Ovary (tissue), 9 donors: ENCODE results near the gene CTNND2. TPM values are rescaled to one million over a fixed set of nuclear protein-coding genes. Genes with fewer than 3 reads are reported as not detected.

Experiments
- DNase-seq, 5 donors: peaks; one replicate each; pipeline ENCODE4 v3.0.0-alpha.2; 2019 to 2020
- H3K27ac ChIP-seq, 2 donors: fragments of 200-600 bp; one replicate each; pipeline versions ENCODE4 v1.5.1 to v1.8.0; 2019 to 2022
- H3K27me3 ChIP-seq: fragments of 200-600 bp; one replicate; pipeline ENCODE4 v1.8.0; 2022
- H3K36me3 ChIP-seq: fragments of 200-600 bp; sonication (generic); one replicate; pipeline ENCODE4 v1.5.1; 2019
- H3K4me1 ChIP-seq: one replicate; pipeline ENCODE4 v1.8.1; 2013; ENCODE audit warnings: mild to moderate bottlenecking, moderate library complexity; ENCODE audit not compliant: insufficient read depth
- H3K4me3 ChIP-seq: fragments of 200-600 bp; sonication (generic); one replicate; pipeline ENCODE4 v1.5.1; 2017
- H3K9me3 ChIP-seq, 2 donors: fragments of 200-600 bp in 1 of 2; sonication (generic) in 1 of 2; one replicate each; pipeline versions ENCODE4 v1.5.1 to v1.8.1; 2013 to 2019; ENCODE audit warnings: mild to moderate bottlenecking in 1 of 2, moderate library complexity in 1 of 2
- CTCF ChIP-seq, 3 donors: fragments of 450-650 bp in 2 of 3; fragments of 200-600 bp in 1 of 3; IDR thresholded peaks; one replicate each; pipeline versions ENCODE4 v1.5.1 to v1.8.0; 2016 to 2022; ENCODE audit warnings: antibody characterized with exemption in 3 of 3, mild to moderate bottlenecking in 1 of 3
- EP300 ChIP-seq: sonication (generic); formaldehyde crosslinking; IDR thresholded peaks from one replicate; pipeline ENCODE4 v1.6.1; 2017; ENCODE audit warnings: antibody characterized with exemption
- POLR2A ChIP-seq: fragments of 450-650 bp; IDR thresholded peaks from one replicate; pipeline ENCODE4 v1.6.1; 2017; ENCODE audit warnings: antibody characterized with exemption, mild to moderate bottlenecking, moderate library complexity
- WGBS, 3 donors: extraction: QIAGEN DNeasy Blood & Tissue Kit in 1 of 3; methylation state at CpG; one replicate each; pipeline versions ENCODE4 v1.1.5 to v1.1.7; 2013 to 2017; 5-methylcytosine and 5-hydroxymethylcytosine counted together
- intact Hi-C, 4 donors: fragments of 100-400 bp; cut with DNase I; formaldehyde crosslinking; loops; one replicate each; pipeline versions ENCODE4 v1.11.0 to v1.15.1; 2022 to 2023
- polyA plus RNA-seq, 2 donors: library from polyadenylated mRNA; stranded (reverse); fragments of 200-250 nt in 1 of 2; fragments of 350-450 nt in 1 of 2; fragmentation: Illumina TruSeq in 1 of 2; extraction: RNeasy Lipid Tissue Mini Kit (QIAGEN cat#74804) in 1 of 2; gene quantifications; one replicate each; pipeline ENCODE4 v1.2.3, GENCODE V29; 2013 to 2014
- total RNA-seq, 7 donors: library from RNA; depleted of rRNA in 2 of 7; stranded (reverse); fragments of >200 nt in 2 of 7; fragmentation: NEBNext Ultra II Directional in 3 of 7; extraction: Animal tissue kit (Norgen Biotek cat#: 25700) in 3 of 7; gene quantifications; one replicate each; pipeline versions ENCODE4 v1.1.0 to v1.2.4, GENCODE V29; 2016 to 2023
- donor health status: DM: no; HTN: no; CAD: no; lungs with moderate emphysema.
- donor health status: DM: no; HTN: no; CAD: no.
- donor health status: Bipolar disorder and iron deficiency.
- donor health status: DM: yes; HTN: yes; CAD: no.
- donor health status: DM: no; HTN: no; CAD: no.
- donor health status: DM: yes; HTN: yes; CAD: no.

Gene CTNND2
- total and polyA plus RNA-seq, 9 donors: 0.52 to 13.2 (median 2.3) TPM

- H3K4me1 ChIP-seq: no peaks in the 10 kb centered on the region
- no peak for DNase-seq
- no peaks in the 10 kb centered on the region for H3K36me3 ChIP-seq
- 73 to 80% (median 73%) methylated on average over 5 of the region's 5 CpGs for WGBS, 3 donors
- H3K27me3 ChIP-seq: no peaks in the 10 kb centered on the region
- H3K4me3 ChIP-seq: no peak overlapping the region
- TF ChIP-seq EP300 (no peak), CTCF (IDR thresholded peaks at IDR 0.05) (no peak), POLR2A (no peak)
- H3K27ac ChIP-seq: no peak overlapping the region
- intact Hi-C loops: no loop called here
- H3K9me3 ChIP-seq: no peaks in the 10 kb centered on the region
These were observed 507.3 kb downstream of the CTNND2 start for GRCh38 chr5:11396917-11397316.

- Histone ChIP-seq H3K4me3 (no peak overlapping the region), H3K4me1 (no peaks in the 10 kb centered on the region), H3K9me3 (no peaks in the 10 kb centered on the region), H3K36me3 (no peaks in the 10 kb centered on the region), H3K27me3 (no peaks in the 10 kb centered on the region), H3K27ac (no peak overlapping the region)
- DNase-seq: no peak
- intact Hi-C loops: no loop called here
- 80 to 81% (median 81%) methylated on average over 5 of the region's 5 CpGs for WGBS, 3 donors
- TF ChIP-seq CTCF (IDR thresholded peaks at IDR 0.05) (no peak), POLR2A (no peak), EP300 (no peak)
These were observed 509.3 kb downstream of the CTNND2 start for GRCh38 chr5:11394933-11395332.

- no peak for DNase-seq
- H3K9me3 ChIP-seq: no peaks in the 10 kb centered on the region
- H3K4me3 ChIP-seq: no peak overlapping the region
- no peaks in the 10 kb centered on the region for H3K27me3 ChIP-seq
- H3K4me1 ChIP-seq: no peaks in the 10 kb centered on the region
- TF ChIP-seq POLR2A (no peak), EP300 (no peak), CTCF (IDR thresholded peaks at IDR 0.05) (no peak)
- no peak overlapping the region for H3K27ac ChIP-seq
- intact Hi-C loops: no loop called here
- no peaks in the 10 kb centered on the region for H3K36me3 ChIP-seq
- 86 to 88% (median 87%) methylated on average over 6 of the region's 6 CpGs for WGBS, 3 donors
These were observed 513.9 kb downstream of the CTNND2 start for GRCh38 chr5:11390291-11390767.

GRCh38 chr5:11387382-11387781, 516.9 kb downstream of the CTNND2 start:
- H3K27me3 ChIP-seq: no peaks in the 10 kb centered on the region
- WGBS, 3 donors: 79 to 84% (median 83%) methylated on average over 3 of the region's 3 CpGs
- H3K4me1 ChIP-seq: peaks cover 5% of the 10 kb centered on the region
- H3K9me3 ChIP-seq: no peaks in the 10 kb centered on the region
- H3K27ac ChIP-seq: no peak overlapping the region
- intact Hi-C loops: loop anchor here in 2 of 4 donors (10.0 kb wide), 2 partner anchors 83 to 113 kb away; no protein-coding TSS in a partner anchor
- no peak for DNase-seq
- no peak overlapping the region for H3K4me3 ChIP-seq
- TF ChIP-seq CTCF (IDR thresholded peaks at IDR 0.05) (no peak), EP300 (no peak), POLR2A (no peak)
- H3K36me3 ChIP-seq: no peaks in the 10 kb centered on the region
